Uterus (tissue), 2 donors: Measurements from ENCODE around the gene NAPEPLD.

Experiments
- POLR2A ChIP-seq, 2 donors: fragments of 450-650 bp; IDR thresholded peaks; one replicate each; pipeline ENCODE4 v1.6.1; 2016; ENCODE audit warnings: antibody characterized with exemption in 2 of 2, mild to moderate bottlenecking in 1 of 2, moderate library complexity in 1 of 2
- TF ChIP-seq, protein P1 (sequence below), 4 experiments: fragments of 200-600 bp in 2 of 4; fragments of 450-650 bp in 2 of 4; sonication (generic) in 2 of 4; IDR thresholded peaks; one replicate each; pipeline ENCODE4 v1.5.1; 2016 to 2019; ENCODE audit warnings: antibody characterized with exemption in 4 of 4, mild to moderate bottlenecking in 2 of 4, moderate library complexity in 1 of 4

DNA sequence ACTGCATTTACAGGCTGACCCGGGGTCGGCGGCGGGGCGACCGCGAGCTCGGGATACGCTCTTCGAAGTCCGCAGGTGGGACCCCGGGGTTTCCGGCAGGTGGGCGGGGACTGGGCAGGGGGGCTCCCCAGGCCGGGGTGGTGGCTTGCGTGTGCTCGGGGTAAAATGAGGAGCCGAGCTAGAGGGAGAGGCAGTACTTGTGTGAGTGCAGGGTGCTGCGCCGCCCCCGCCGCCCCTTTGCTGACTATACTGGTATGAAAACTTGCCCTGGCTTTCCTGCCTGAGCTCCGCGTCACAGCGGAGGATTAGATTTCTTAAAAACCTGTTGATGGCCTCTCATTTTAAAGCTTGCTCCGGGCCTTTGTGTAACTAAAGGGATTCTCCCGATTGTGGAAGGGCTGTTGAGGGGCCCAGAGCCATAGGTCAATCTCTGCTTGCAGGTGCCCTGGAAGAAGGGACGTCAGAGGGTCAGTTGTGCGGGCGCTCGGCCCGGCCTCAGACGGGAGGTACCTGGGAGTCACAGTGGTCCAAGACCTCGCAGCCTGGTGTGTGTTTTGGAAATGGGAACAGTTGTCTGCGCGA is 73.5 kb downstream of the NAPEPLD start:
- TF ChIP-seq, protein P1, sequence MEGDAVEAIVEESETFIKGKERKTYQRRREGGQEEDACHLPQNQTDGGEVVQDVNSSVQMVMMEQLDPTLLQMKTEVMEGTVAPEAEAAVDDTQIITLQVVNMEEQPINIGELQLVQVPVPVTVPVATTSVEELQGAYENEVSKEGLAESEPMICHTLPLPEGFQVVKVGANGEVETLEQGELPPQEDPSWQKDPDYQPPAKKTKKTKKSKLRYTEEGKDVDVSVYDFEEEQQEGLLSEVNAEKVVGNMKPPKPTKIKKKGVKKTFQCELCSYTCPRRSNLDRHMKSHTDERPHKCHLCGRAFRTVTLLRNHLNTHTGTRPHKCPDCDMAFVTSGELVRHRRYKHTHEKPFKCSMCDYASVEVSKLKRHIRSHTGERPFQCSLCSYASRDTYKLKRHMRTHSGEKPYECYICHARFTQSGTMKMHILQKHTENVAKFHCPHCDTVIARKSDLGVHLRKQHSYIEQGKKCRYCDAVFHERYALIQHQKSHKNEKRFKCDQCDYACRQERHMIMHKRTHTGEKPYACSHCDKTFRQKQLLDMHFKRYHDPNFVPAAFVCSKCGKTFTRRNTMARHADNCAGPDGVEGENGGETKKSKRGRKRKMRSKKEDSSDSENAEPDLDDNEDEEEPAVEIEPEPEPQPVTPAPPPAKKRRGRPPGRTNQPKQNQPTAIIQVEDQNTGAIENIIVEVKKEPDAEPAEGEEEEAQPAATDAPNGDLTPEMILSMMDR (IDR thresholded peaks at IDR 0.05): no peak
- no peak for TF ChIP-seq POLR2A (IDR thresholded peaks at IDR 0.05)
